Renal pelvis (tissue), 4 donors: Measurements from ENCODE around the gene AKR1C2. TPM values are rescaled to one million over a fixed set of nuclear protein-coding genes. Genes with fewer than 3 reads are reported as not detected.
"Not testable (repeated sequence)": the region's sequence is repeated elsewhere in the genome, so short reads cannot be mapped to it uniquely, and the experiment has no call there.

Experiments
- DNase-seq: peaks from one replicate; pipeline ENCODE4 v3.0.0-alpha.2; 2013
- polyA plus RNA-seq, 3 donors: library from polyadenylated mRNA; unstranded; fragments of 120-200 nt; gene quantifications; one replicate each; pipeline ENCODE4 v1.2.1, GENCODE V29; 2013; ENCODE audit not compliant: insufficient read length in 3 of 3

The AKR1C2 gene
- polyA plus RNA-seq, 3 donors = 5.1 to 9.2 (median 7.9) TPM

- not testable (repeated sequence) for DNase-seq
Measured at GRCh38 chr10:5032444-5032843, 28.8 kb upstream of the AKR1C2 start.

GRCh38 chr10:5031588-5031987 is 27.9 kb upstream of the AKR1C2 start:
- not testable (repeated sequence) for DNase-seq

- DNase-seq = no peak
Measured at GRCh38 chr10:5030989-5031388, 27.3 kb upstream of the AKR1C2 start.

- not testable (repeated sequence) for DNase-seq
Measured at GRCh38 chr10:5025461-5025881, 21.8 kb upstream of the AKR1C2 start.

- DNase-seq = no peak
Measured at GRCh38 chr10:5023177-5023805, 19.6 kb upstream of the AKR1C2 start.

- not testable (repeated sequence) for DNase-seq
Measured at GRCh38 chr10:5021624-5022290, 18.1 kb upstream of the AKR1C2 start.

GRCh38 chr10:5019770-5020612 is 16.3 kb upstream of the AKR1C2 start:
- not testable (repeated sequence) for DNase-seq

- not testable (repeated sequence) for DNase-seq
Measured at GRCh38 chr10:5018671-5019277, 15.1 kb upstream of the AKR1C2 start.

- DNase-seq = peak; percentile 52
Measured at GRCh38 chr10:5018134-5018533, 14.5 kb upstream of the AKR1C2 start.

GRCh38 chr10:5014936-5015335 is 11.3 kb upstream of the AKR1C2 start:
- no peak for DNase-seq

- DNase-seq = not testable (repeated sequence)
Measured at GRCh38 chr10:5014200-5014910, 10.7 kb upstream of the AKR1C2 start.

GRCh38 chr10:5013385-5013784 is 9.7 kb upstream of the AKR1C2 start:
- DNase-seq = no peak

- DNase-seq = no peak
Measured at GRCh38 chr10:5012595-5012994, 8.9 kb upstream of the AKR1C2 start.

- DNase-seq = not testable (repeated sequence)
Measured at GRCh38 chr10:5011392-5011791, 7.7 kb upstream of the AKR1C2 start.

GRCh38 chr10:5010043-5010442 is 6.4 kb upstream of the AKR1C2 start:
- DNase-seq = not testable (repeated sequence)

GRCh38 chr10:5008857-5009548 is 5.3 kb upstream of the AKR1C2 start:
- DNase-seq = not testable (repeated sequence)

- DNase-seq = not testable (repeated sequence)
Measured at GRCh38 chr10:5004501-5004900, 844 bp upstream of the AKR1C2 start.

GRCh38 chr10:5004030-5004385 is 351 bp upstream of the AKR1C2 start:
- DNase-seq = not testable (repeated sequence)

GRCh38 chr10:5002013-5002727 is 1.5 kb downstream of the AKR1C2 start:
- DNase-seq = no peak

- DNase-seq = no peak
Measured at GRCh38 chr10:4998671-4999070, 5.0 kb downstream of the AKR1C2 start.
